Duodenal mucosa (tissue), 2 donors: Measurements from ENCODE around the gene WWOX.

Experiments
- H3K27ac ChIP-seq: one replicate; pipeline ENCODE4 v1.7.0; 2013; ENCODE audit warnings: low read depth, low read length
- H3K27me3 ChIP-seq, 2 donors: one replicate each; pipeline ENCODE4 v1.7.0; 2013; ENCODE audit warnings: low read length in 2 of 2, control low read depth in 1 of 2; ENCODE audit not compliant: insufficient read depth in 2 of 2, control insufficient read depth in 1 of 2
- H3K36me3 ChIP-seq, 2 donors: one replicate each; pipeline ENCODE4 v1.7.0; 2013; ENCODE audit warnings: low read length in 2 of 2, control low read depth in 1 of 2; ENCODE audit not compliant: insufficient read depth in 2 of 2, control insufficient read depth in 1 of 2
- H3K4me1 ChIP-seq, 2 donors: one replicate each; pipeline ENCODE4 v1.7.0; 2013; ENCODE audit warnings: low read length in 2 of 2, control low read depth in 1 of 2; ENCODE audit not compliant: insufficient read depth in 2 of 2, control insufficient read depth in 1 of 2
- H3K4me3 ChIP-seq, 2 donors: one replicate each; pipeline ENCODE4 v1.7.0; 2013; ENCODE audit warnings: low read length in 2 of 2, low read depth in 1 of 2
- H3K9ac ChIP-seq, 2 donors: one replicate each; pipeline ENCODE4 v1.7.0; 2013; ENCODE audit warnings: low read length in 2 of 2, low read depth in 1 of 2
- H3K9me3 ChIP-seq, 2 donors: one replicate each; pipeline ENCODE4 v1.7.0; 2013; ENCODE audit warnings: low read length in 2 of 2, control low read depth in 1 of 2; ENCODE audit not compliant: control insufficient read depth in 1 of 2

Gene WWOX

DNA sequence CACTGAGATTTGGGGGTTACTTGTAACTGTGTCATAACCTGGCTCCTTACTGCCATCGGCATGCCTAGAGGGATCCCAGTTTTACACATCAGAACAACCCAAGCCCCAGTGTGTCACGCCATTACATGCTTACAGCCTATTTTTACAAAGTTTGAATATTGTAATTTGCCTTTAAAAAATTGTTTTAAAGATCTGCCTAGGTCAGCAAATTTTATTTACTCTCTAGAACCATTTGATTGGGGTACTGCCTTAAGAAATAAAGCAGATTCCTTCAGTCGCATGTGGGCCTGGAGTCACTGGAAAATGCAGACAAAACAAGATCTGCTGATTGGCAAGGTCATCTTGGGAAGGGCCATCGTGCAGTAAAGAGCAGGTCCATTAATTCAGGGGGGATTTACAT, 566.9 kb downstream of the WWOX start:
- Histone ChIP-seq H3K36me3 (no peaks in the 10 kb centered on the region), H3K4me3 (no peak overlapping the region), H3K9ac (no peak overlapping the region), H3K27ac (no peak overlapping the region), H3K9me3 (no peaks in the 10 kb centered on the region), H3K4me1 (no peaks in the 10 kb centered on the region), H3K27me3 (no peaks in the 10 kb centered on the region)

DNA sequence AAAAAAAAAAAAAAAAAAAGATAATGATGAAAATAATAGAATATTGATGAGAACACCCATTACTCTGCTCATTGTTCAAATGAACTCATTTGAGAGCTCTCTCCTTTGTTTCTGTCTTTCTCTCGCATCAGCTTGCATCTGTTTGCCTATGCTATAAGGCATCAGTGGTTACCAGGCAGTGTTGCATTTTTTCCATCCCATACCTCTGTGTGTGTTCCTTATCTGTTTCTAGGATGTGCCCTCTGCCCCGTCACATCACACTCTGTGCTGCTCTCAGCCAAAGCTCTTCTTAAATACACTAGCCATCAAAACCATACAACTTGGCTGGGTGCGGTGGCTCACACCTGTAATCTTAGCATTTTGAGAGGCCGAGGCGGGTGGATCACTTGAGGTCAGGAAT, 568.2 kb downstream of the WWOX start:
- no peak overlapping the region for H3K9ac ChIP-seq
- no peak overlapping the region for H3K4me3 ChIP-seq
- no peaks in the 10 kb centered on the region for H3K36me3 ChIP-seq
- no peak overlapping the region for H3K27ac ChIP-seq
- H3K4me1 ChIP-seq: no peaks in the 10 kb centered on the region
- no peaks in the 10 kb centered on the region for H3K9me3 ChIP-seq
- no peaks in the 10 kb centered on the region for H3K27me3 ChIP-seq

DNA sequence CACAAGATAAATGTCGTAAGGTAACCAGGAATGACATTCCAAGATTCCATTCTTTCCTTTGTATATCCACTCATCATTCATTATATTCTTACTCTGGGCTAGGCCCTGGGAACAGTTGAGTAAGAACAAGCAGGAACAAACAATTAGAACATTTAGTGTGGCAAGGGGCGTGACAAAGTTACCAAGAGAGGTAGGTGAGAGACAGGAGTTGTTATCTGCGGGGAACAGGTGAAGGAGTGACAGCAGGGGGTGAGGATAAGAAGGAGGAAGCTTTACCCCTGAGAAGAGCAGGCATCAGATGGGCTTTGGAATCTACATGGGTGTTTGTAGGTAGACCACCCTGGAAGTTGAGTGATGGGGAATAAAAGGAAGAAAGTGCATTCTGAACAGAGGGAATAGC, 568.9 kb downstream of the WWOX start:
- no peak overlapping the region for H3K9ac ChIP-seq
- H3K9me3 ChIP-seq: no peaks in the 10 kb centered on the region
- no peaks in the 10 kb centered on the region for H3K27me3 ChIP-seq
- no peaks in the 10 kb centered on the region for H3K36me3 ChIP-seq
- H3K4me3 ChIP-seq: no peak overlapping the region
- no peak overlapping the region for H3K27ac ChIP-seq
- H3K4me1 ChIP-seq: no peaks in the 10 kb centered on the region

DNA sequence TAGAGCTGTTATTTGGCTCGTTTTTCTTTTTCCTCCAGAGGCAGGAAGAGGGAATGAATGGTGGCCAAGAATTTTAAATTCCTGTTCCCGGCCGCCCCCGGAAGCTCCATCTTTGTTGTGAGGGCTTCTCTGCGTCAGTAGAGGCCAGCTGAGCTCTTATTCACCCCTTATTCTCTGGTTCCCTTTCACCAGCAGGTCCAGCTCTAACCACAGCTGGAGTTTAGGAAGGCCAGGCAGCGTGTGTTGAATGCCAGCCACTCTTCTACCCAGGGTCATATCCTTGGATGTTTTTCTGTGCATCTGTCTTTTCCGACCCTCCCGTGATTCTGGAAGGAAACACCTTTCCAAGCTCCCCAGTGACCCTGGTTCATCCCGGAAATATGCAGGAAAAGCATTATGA, 570.5 kb downstream of the WWOX start:
- Histone ChIP-seq H3K27me3 (no peaks in the 10 kb centered on the region), H3K4me1 (no peaks in the 10 kb centered on the region), H3K27ac (no peak overlapping the region), H3K9me3 (no peaks in the 10 kb centered on the region), H3K4me3 (no peak overlapping the region), H3K9ac (no peak overlapping the region), H3K36me3 (no peaks in the 10 kb centered on the region)

DNA sequence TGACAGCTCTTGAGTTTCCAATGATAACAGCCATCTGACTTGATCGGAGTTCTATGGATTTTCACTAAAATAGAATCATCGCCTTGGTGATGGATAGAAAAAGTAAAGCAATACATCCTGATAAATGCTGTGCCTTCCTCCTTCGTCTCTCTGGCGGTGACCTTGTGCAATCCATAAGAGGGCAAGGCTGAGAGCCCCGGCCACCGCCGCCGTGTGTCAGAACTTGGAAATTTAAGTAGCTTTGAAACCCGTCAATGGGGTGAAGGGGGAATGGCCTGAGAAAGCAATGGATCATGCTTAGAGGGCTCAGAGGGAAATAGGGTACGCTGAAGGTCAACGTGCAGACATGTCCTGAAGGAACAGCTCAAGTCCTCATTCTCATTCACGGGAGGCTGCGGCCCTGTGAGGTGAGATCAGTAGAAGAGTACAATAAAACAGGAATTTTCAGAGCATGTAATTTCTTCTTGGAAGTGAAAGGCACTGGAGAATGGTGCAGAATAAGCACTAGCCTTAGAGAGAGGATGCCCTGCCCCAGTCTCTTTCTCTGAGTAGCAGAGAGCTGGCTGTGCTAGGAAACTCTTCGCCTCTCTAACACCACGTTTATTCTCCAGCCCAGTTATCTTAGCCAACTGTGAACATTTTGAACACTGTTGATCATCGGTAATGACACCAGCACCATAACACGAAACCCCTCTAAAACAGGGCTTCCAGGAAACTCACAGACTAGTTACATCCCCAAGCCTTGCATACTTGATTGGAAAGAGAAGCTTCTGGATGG, 573.5 kb downstream of the WWOX start:
- Histone ChIP-seq H3K9ac (no peak overlapping the region), H3K27ac (no peak overlapping the region), H3K36me3 (no peaks in the 10 kb centered on the region), H3K9me3 (no peaks in the 10 kb centered on the region), H3K4me1 (no peaks in the 10 kb centered on the region), H3K4me3 (no peak overlapping the region), H3K27me3 (no peaks in the 10 kb centered on the region)

DNA sequence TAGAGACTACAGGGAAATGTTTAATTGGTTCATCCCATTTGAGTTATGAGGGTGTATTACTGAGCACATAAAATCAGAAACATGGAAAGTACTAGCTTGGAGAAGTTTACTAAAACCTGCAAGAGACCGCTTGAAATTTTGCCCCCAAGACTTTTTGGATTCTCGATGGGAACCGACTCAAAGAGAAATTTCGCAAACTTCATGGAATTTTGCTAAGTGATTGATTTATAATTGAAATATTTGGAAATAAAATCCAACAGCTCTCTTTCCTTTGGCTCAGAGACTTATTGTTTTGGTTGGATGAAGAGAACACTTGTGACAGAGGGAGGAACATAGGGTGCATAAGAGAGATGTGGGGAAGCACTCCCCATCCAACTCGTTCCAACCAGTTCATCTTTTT, 574.4 kb downstream of the WWOX start:
- Histone ChIP-seq H3K27me3 (no peaks in the 10 kb centered on the region), H3K4me1 (no peaks in the 10 kb centered on the region), H3K9me3 (no peaks in the 10 kb centered on the region), H3K27ac (no peak overlapping the region), H3K36me3 (no peaks in the 10 kb centered on the region), H3K9ac (no peak overlapping the region), H3K4me3 (no peak overlapping the region)

DNA sequence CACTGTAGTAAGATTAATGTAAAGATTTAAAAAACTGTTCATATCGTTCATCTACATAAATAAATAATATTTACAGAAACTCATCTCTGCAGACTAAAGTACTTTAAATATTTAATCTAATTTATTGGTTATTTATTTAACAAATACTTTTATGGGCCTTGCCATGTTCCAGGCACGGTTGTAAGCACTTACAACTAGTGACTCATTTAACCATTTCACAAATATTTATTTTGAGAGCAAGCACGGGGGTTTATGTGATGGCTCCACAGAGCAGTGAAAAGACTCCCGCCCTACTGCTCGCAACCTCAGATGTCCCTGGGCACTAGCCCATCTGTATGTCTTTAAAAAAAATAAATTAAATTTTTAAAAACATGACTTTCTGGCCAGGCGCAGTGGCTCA, 575.9 kb downstream of the WWOX start:
- Histone ChIP-seq H3K4me1 (no peaks in the 10 kb centered on the region), H3K9ac (no peak overlapping the region), H3K27ac (no peak overlapping the region), H3K27me3 (no peaks in the 10 kb centered on the region), H3K9me3 (no peaks in the 10 kb centered on the region), H3K4me3 (no peak overlapping the region), H3K36me3 (no peaks in the 10 kb centered on the region)

DNA sequence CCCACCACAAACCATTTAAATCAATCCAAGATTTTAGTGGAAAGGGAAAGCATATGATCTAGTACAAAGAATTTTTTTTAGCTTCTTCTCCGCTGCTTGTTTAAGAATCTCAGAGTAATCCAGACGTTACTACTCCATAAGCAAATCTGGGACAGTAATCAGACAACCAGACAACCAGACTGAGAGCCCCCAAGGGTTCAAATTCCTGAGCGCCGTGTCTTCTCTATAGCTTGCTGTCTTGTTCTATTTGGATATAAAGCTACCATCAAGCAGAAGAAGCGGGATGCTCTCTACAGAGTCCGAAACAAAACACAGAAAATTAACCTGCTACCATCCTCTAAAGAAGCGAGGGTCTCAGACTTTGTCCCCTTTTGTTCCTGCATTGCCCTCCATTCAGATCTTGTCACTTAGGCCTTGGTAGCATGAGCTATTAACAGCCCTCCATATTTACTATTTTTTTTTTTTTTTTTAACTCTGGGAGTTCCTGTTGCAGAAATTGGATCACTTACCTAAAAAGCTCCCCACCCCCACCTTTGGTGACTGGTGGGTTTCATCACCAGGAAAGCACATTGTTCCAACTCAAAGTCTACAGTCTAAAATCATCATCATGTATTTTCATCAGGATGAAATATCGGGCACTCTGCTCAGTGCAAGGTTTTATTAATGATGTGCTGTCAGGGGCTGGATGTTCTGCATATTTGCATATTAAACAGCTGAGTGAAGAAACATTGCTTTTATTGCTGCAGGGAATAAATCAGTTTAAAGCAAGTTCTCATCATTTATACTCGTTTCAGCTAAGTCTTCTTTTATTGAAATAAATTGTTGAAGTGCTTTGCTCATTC, 576.7 kb downstream of the WWOX start:
- no peak overlapping the region for H3K4me3 ChIP-seq
- no peaks in the 10 kb centered on the region for H3K27me3 ChIP-seq
- no peaks in the 10 kb centered on the region for H3K9me3 ChIP-seq
- H3K27ac ChIP-seq: no peak overlapping the region
- no peak overlapping the region for H3K9ac ChIP-seq
- no peaks in the 10 kb centered on the region for H3K36me3 ChIP-seq
- no peaks in the 10 kb centered on the region for H3K4me1 ChIP-seq

DNA sequence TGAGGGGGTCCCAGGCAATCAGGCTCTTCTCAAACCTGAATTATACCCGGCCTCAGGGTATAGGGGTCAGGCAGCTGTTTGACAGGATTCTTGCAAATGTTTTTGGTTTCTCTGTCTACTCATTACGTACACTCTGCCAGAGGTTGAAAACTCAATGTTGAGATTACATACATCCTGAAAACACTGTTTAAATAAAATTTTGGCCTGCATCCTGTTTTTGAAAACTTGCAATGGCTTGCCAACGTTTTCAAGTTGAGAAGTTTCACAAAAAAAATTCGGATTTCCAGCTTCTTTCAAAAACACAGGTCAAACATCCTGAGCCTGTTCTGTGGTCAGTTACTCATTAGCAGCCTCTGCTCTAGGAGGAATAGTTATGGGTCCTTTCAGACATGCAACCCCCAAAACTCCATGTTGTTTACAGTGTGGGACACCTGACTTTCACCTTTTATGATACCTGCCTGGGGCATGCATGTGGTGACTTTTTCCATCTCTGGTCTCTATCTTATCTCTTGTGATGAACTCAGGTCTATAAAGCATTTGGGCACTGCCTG, 577.8 kb downstream of the WWOX start:
- H3K36me3 ChIP-seq: no peaks in the 10 kb centered on the region
- no peaks in the 10 kb centered on the region for H3K27me3 ChIP-seq
- no peaks in the 10 kb centered on the region for H3K9me3 ChIP-seq
- H3K9ac ChIP-seq: no peak overlapping the region
- H3K27ac ChIP-seq: no peak overlapping the region
- no peak overlapping the region for H3K4me3 ChIP-seq
- no peaks in the 10 kb centered on the region for H3K4me1 ChIP-seq

DNA sequence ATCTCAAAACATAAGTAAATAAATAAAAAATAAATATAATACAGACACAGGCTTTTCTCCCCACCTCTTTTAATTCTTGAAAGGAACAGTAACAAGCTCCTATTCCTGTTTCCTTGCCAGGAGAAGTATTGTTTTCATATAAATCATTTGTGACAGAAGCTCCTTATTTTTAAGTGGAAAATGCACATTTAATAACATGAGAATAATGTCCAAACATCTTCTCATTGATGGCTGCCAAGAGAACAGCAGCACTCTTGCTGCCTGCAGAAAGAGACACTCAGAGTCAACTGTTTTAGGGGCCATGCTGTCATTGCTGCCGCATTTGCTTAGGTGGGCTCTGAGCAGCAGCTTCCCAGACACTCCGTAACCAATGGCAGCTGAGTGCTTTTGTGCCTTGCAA, 580.1 kb downstream of the WWOX start:
- H3K4me3 ChIP-seq: no peak overlapping the region
- no peaks in the 10 kb centered on the region for H3K27me3 ChIP-seq

More for the DNA sequence above, 580.1 kb downstream of the WWOX start:
- Histone ChIP-seq H3K9me3 (no peaks in the 10 kb centered on the region), H3K4me1 (no peaks in the 10 kb centered on the region), H3K27ac (no peak overlapping the region), H3K9ac (no peak overlapping the region), H3K36me3 (no peaks in the 10 kb centered on the region)
